ENCODE results near the gene RRN3.
"Not testable (repeated sequence)": the region's sequence is repeated elsewhere in the genome, so short reads cannot be mapped to it uniquely, and the experiment has no call there.

The RRN3 gene

GRCh38 chr16:15096583-15096972, 2.5 kb upstream of the RRN3 start:
- DNase-seq: not testable (repeated sequence)

GRCh38 chr16:15093571-15093954, 509 bp downstream of the RRN3 start:
- not testable (repeated sequence) for DNase-seq

GRCh38 chr16:15090663-15091269, 3.3 kb downstream of the RRN3 start:
- DNase-seq: not testable (repeated sequence)

GRCh38 chr16:15082788-15083187, 11.3 kb downstream of the RRN3 start:
- not testable (repeated sequence) for DNase-seq

- DNase-seq: not testable (repeated sequence)
These were observed 13.2 kb downstream of the RRN3 start for GRCh38 chr16:15080883-15081282.

GRCh38 chr16:15076161-15076560, 17.9 kb downstream of the RRN3 start:
- DNase-seq: not testable (repeated sequence)

GRCh38 chr16:15073101-15073500, 21.0 kb downstream of the RRN3 start:
- DNase-seq: no peak

GRCh38 chr16:15071916-15072769, 21.9 kb downstream of the RRN3 start:
- not testable (repeated sequence) for DNase-seq

- not testable (repeated sequence) for DNase-seq
These were observed 23.1 kb downstream of the RRN3 start for GRCh38 chr16:15071013-15071412.

- not testable (repeated sequence) for DNase-seq
These were observed 27.4 kb downstream of the RRN3 start for GRCh38 chr16:15066690-15067089.

- not testable (repeated sequence) for DNase-seq
These were observed 28.1 kb downstream of the RRN3 start for GRCh38 chr16:15065961-15066360.

- DNase-seq: not testable (repeated sequence)
These were observed 31.8 kb downstream of the RRN3 start for GRCh38 chr16:15062085-15062810.

- no peak for DNase-seq
These were observed 34.7 kb downstream of the RRN3 start for GRCh38 chr16:15059324-15059723.

- no peak for DNase-seq
These were observed 36.2 kb downstream of the RRN3 start for GRCh38 chr16:15057681-15058417.

GRCh38 chr16:15055141-15056053, 38.7 kb downstream of the RRN3 start:
- DNase-seq: no peak

GRCh38 chr16:15054357-15055140, 39.5 kb downstream of the RRN3 start:
- DNase-seq: no peak

GRCh38 chr16:15053904-15054303, 40.2 kb downstream of the RRN3 start:
- no peak for DNase-seq

- DNase-seq: no peak
These were observed 41.2 kb downstream of the RRN3 start for GRCh38 chr16:15052747-15053476.

- no peak for DNase-seq
These were observed 42.6 kb downstream of the RRN3 start for GRCh38 chr16:15051387-15051951.

GRCh38 chr16:15050440-15050839, 43.6 kb downstream of the RRN3 start:
- DNase-seq: not testable (repeated sequence)
